Measurements from ENCODE around the gene PRICKLE1.

DNA sequence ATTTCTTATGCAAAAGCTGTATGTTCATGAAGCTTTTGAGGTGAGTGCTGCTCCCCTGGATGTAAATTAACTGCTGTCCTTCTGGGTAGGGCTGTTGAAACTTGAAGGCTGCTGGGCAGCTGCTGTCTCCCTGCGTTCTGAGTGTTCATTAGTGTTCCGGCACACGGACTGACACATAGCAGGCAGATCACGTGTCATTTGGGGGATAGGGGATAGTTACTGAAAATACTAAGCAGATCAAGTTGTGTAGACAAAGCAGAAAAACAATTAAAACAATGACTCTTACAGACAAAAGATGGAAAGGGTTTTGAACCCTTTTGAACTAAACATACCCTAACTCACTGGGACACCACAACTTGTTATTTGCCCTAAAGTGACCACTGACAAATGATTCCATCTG is 82.5 kb downstream of the PRICKLE1 start:
- TF ChIP-seq POLR2AphosphoS5 (IDR thresholded peaks at IDR 0.05; ENCODE audit: low read depth, low read length) (no peak), SIN3A (IDR thresholded peaks at IDR 0.05; ENCODE audit: borderline replicate concordance, insufficient read depth, low read length) (no peak)
- TF ChIP-seq, protein P1, sequence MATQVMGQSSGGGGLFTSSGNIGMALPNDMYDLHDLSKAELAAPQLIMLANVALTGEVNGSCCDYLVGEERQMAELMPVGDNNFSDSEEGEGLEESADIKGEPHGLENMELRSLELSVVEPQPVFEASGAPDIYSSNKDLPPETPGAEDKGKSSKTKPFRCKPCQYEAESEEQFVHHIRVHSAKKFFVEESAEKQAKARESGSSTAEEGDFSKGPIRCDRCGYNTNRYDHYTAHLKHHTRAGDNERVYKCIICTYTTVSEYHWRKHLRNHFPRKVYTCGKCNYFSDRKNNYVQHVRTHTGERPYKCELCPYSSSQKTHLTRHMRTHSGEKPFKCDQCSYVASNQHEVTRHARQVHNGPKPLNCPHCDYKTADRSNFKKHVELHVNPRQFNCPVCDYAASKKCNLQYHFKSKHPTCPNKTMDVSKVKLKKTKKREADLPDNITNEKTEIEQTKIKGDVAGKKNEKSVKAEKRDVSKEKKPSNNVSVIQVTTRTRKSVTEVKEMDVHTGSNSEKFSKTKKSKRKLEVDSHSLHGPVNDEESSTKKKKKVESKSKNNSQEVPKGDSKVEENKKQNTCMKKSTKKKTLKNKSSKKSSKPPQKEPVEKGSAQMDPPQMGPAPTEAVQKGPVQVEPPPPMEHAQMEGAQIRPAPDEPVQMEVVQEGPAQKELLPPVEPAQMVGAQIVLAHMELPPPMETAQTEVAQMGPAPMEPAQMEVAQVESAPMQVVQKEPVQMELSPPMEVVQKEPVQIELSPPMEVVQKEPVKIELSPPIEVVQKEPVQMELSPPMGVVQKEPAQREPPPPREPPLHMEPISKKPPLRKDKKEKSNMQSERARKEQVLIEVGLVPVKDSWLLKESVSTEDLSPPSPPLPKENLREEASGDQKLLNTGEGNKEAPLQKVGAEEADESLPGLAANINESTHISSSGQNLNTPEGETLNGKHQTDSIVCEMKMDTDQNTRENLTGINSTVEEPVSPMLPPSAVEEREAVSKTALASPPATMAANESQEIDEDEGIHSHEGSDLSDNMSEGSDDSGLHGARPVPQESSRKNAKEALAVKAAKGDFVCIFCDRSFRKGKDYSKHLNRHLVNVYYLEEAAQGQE (IDR thresholded peaks at IDR 0.05; ENCODE audit: insufficient read depth in 1 of 2, low read depth in 2 of 2, low read length in 2 of 2): no peak
